HepG2 (cell line): Measurements from ENCODE around the gene MLN. TPM values are rescaled to one million over a fixed set of nuclear protein-coding genes. Genes with fewer than 3 reads are reported as not detected.

Experiments
- AHR ChIP-seq: IDR thresholded peaks from 2 replicates; pipeline ENCODE4 v1.6.1; 2018; ENCODE audit warnings: missing genetic modification reagents, missing compliant biosample characterization
- ATF7 ChIP-seq, 2 experiments: fragments of 450-650 bp in 1 of 2; sonication (generic) in 1 of 2; formaldehyde crosslinking in 1 of 2; IDR thresholded peaks; 2 replicates each; pipeline versions ENCODE4 v1.4.0 to v1.6.1; 2016 to 2020; ENCODE audit warnings: antibody characterized with exemption in 1 of 2, mild to moderate bottlenecking in 1 of 2, missing genetic modification reagents in 1 of 2
- CREB3 ChIP-seq: sonication (generic); formaldehyde crosslinking; IDR thresholded peaks from 2 replicates; pipeline ENCODE4 v1.5.0; 2020; ENCODE audit warnings: missing genetic modification reagents
- ETS1 ChIP-seq: sonication (generic); formaldehyde crosslinking; IDR thresholded peaks from 2 replicates; pipeline ENCODE4 v1.4.0; 2020; ENCODE audit warnings: missing genetic modification reagents
- FOXK1 ChIP-seq: sonication (generic); formaldehyde crosslinking; IDR thresholded peaks from 2 replicates; pipeline ENCODE4 v1.4.0; 2020; ENCODE audit warnings: low read depth, missing genetic modification reagents, borderline replicate concordance
- POGZ ChIP-seq: sonication (generic); formaldehyde crosslinking; IDR thresholded peaks from 2 replicates; pipeline ENCODE4 v1.4.0; 2020; ENCODE audit warnings: mild to moderate bottlenecking, missing genetic modification reagents
- RFX1 ChIP-seq: fragments of 450-650 bp; IDR thresholded peaks from 2 replicates; pipeline ENCODE4 v1.6.1; 2017
- SCMH1 ChIP-seq: sonication (generic); formaldehyde crosslinking; IDR thresholded peaks from 2 replicates; pipeline ENCODE4 v1.9.0; 2021; ENCODE audit warnings: missing genetic modification reagents, mild to moderate bottlenecking, borderline replicate concordance
- SIN3A ChIP-seq: IDR thresholded peaks from 2 replicates; pipeline ENCODE4 v1.6.1; 2011; ENCODE audit warnings: low read depth, mild to moderate bottlenecking, control low read depth, low read length, borderline replicate concordance
- SNAPC4 ChIP-seq: sonication (generic); formaldehyde crosslinking; IDR thresholded peaks from 2 replicates; pipeline ENCODE4 v1.4.0; 2020; ENCODE audit warnings: mild to moderate bottlenecking, missing genetic modification reagents
- SRY ChIP-seq: sonication (generic); formaldehyde crosslinking; IDR thresholded peaks from 2 replicates; pipeline ENCODE4 v1.8.0; 2022; ENCODE audit warnings: mild to moderate bottlenecking, missing genetic modification reagents
- TFAP4 ChIP-seq: sonication (generic); IDR thresholded peaks from 2 replicates; pipeline ENCODE4 v1.6.1; 2016; ENCODE audit warnings: low read depth, borderline replicate concordance
- TFDP2 ChIP-seq: sonication (generic); formaldehyde crosslinking; IDR thresholded peaks from 2 replicates; pipeline ENCODE4 v1.4.0; 2020; ENCODE audit warnings: missing genetic modification reagents
- ZNF256 ChIP-seq: sonication (generic); formaldehyde crosslinking; conservative IDR thresholded peaks from 2 replicates; pipeline ENCODE4 v1.4.0; 2020; ENCODE audit warnings: missing genetic modification reagents
- ZNF44 ChIP-seq: sonication (generic); formaldehyde crosslinking; IDR thresholded peaks from 2 replicates; pipeline ENCODE4 v1.5.1; 2020; ENCODE audit warnings: mild to moderate bottlenecking, missing genetic modification reagents
- polyA plus RNA-seq, 8 experiments: library from polyadenylated mRNA; depleted of rRNA in 3 of 8; stranded (reverse) in 7 of 8; unstranded in 1 of 8; fragments of >200 nt; fragmentation: Illumina TruSeq in 4 of 8; extraction: Trizol in 4 of 8; gene quantifications; 2 replicates each; pipeline versions ENCODE4 v1.2.1 to v1.2.3, GENCODE V29; 2011 to 2016; ENCODE audit warnings: low read depth in 4 of 8, missing spikeins in 1 of 8, mixed read lengths in 1 of 8; ENCODE audit not compliant: insufficient read depth in 1 of 8
- total RNA-seq, 5 experiments: library from RNA; depleted of rRNA; stranded (reverse); fragments of >200 nt; fragmentation: Illumina TruSeq; extraction: Trizol; gene quantifications; 2 replicates each; pipeline ENCODE4 v1.2.3, GENCODE V29; 2016; ENCODE audit warnings: low read depth in 1 of 5

MLN gene
- total and polyA plus RNA-seq, 2 of the 13 experiments (the other 11 are each of a cell fraction or from before 2014, with no cell fraction given) = not detected

- peak; percentile 94 for TF ChIP-seq TFAP4
- TF ChIP-seq ZNF44 = no peak
- no peak for TF ChIP-seq RFX1
- TF ChIP-seq TFDP2 = peak; percentile 32; the same call in 1 of the 2 replicates
- peak; percentile 89; the same call in 1 of the 2 replicates for TF ChIP-seq FOXK1 (CRISPR knock-in tag)
- TF ChIP-seq ETS1 (CRISPR knock-in tag) = no peak
- peak; percentile 73; the same call in 1 of the 2 replicates for TF ChIP-seq SRY
- 0 out of 2 replicates have a peak, but pooled peaks have one; percentile 28 for TF ChIP-seq SIN3A
- peak; percentile 75; the same call in 1 of the 2 replicates for TF ChIP-seq POGZ (CRISPR knock-in tag)
- no peak for TF ChIP-seq AHR (CRISPR knock-in tag)
- no peak for TF ChIP-seq SNAPC4 (CRISPR knock-in tag)
- no peak for TF ChIP-seq CREB3 (CRISPR knock-in tag)
- no peak; the same call in 1 of the 2 replicates for TF ChIP-seq ATF7 (IDR thresholded peaks at IDR 0.05)
- peak; percentile 80; the same call in 1 of the 2 replicates for TF ChIP-seq ATF7 (CRISPR knock-in tag; IDR thresholded peaks at IDR 0.05)
- no peak for TF ChIP-seq SCMH1 (CRISPR knock-in tag)
- 0 out of 2 replicates have a peak, but pooled peaks have one; percentile 13 for TF ChIP-seq ZNF256 (CRISPR knock-in tag)
Observed at GRCh38 chr6:33840048-33840926, 36.5 kb upstream of the MLN start (continued).
